HG02884 (cell line): ENCODE measurements around the gene PCOLCE2.
"Not testable (repeated sequence)": the region's sequence is repeated elsewhere in the genome, so short reads cannot be mapped to it uniquely, and the experiment has no call there.

ENCODE experiments used
- ATAC-seq: cut with Tn5 transposase; IDR thresholded peaks from one replicate; pipeline ENCODE4 v1.9.1; 2021; ENCODE audit warnings: mild to moderate bottlenecking, moderate library complexity; ENCODE audit not compliant: unreplicated experiment

Gene PCOLCE2

GRCh38 chr3:142902356-142902755 is 13.5 kb upstream of the PCOLCE2 start:
- ATAC-seq, result no peak

GRCh38 chr3:142898346-142899213 is 9.7 kb upstream of the PCOLCE2 start:
- ATAC-seq, result no peak

- no peak for ATAC-seq
Observed at GRCh38 chr3:142897807-142898206, 8.9 kb upstream of the PCOLCE2 start.

DNA sequence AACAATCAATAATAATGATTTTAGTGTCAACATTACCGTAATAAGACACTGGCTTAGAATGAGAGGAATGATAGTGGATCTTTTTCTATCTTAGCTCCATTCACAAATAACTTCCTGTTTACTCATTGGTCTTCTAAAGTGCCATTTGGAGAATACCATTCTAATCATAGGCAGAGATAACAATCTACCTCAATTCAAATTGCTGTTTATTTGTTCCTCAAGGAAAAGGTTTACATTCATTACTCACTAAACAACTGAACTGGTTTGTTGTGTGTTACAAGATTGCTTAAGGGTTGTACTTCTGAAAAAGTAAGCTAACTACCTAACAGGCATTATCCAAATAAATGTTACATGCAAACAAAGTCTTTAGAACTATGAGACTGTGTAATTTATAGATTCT is 8.1 kb upstream of the PCOLCE2 start:
- no peak for ATAC-seq

GRCh38 chr3:142896201-142896755 is 7.4 kb upstream of the PCOLCE2 start:
- no peak for ATAC-seq

- ATAC-seq, result no peak
Observed at GRCh38 chr3:142894493-142894892, 5.6 kb upstream of the PCOLCE2 start.

DNA sequence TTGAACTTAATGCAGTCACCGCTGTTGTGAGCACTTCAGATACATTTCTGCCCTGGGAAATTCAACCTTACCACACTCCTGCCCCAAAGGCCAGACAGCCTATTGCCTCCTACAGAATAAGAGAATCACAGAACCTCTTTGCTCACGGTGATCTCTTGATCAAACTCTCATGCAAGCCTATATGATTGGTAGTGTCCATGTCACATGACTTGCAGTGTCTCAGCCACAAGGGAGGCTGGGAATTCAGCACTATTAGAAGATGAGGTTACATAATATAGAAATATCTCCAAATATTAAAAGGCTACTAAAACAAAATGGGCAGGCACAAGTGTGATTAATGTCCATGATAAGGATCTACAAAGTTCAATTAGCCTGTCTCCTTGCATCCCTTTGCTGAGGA is 3.8 kb upstream of the PCOLCE2 start:
- ATAC-seq, result no peak

DNA sequence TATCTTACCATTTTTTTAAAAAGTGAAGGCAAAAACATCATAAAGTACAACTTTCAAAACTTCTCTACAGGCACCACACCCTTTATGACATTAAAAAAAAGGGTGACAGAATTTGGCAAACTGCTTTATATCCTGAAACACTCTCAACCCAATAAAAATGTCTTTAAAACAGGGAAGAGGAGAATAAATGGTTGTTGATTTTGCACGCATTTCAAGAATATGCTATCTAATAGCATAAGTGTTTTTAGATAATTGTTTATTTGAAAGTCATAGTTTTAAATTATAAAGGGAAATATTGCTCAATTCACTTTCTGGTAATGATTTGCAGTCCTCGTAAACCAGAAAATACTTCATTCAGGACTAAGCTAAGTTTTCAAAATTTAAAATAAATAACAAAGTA is 1.7 kb upstream of the PCOLCE2 start:
- ATAC-seq, result no peak

DNA sequence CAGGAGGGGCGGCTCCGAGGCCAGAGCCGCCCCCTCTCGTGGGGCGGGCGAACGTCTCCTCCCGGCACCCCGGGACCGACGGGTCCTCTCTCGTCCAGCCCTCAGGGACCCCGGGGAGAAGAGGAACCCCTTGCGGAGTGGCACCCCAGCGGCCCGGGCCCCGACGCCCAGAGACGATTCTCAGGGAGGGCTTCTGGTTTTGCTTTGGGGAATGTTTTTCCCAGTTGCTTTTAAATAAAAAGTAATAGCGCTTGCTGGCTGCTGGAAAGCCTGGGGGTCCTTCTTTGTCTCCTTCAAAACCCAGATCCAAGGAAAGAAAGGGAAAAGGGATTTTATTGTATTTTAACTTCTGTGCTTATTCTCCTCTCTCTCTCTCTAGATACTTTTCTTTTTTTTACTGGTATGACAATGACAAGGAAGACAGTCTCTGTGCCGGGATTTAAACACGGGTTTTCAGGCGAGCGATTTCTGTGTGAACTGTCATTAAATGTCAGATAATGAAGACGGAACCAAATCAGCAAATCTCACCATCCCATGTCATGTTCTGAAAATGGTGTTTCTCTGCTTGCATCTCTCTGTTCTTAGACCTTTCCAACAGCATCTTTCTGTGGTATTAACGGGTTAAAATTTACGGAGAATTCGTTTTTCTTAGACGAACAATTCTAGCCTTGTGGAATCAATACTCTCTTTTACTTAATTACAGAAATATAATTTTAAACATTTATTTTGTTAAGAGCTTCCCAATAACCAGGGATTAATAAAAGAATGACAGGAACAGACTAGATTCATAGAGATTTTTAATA is 530 bp upstream of the PCOLCE2 start:
- ATAC-seq, result no peak

- ATAC-seq, result no peak
Observed at GRCh38 chr3:142888099-142888480, 793 bp downstream of the PCOLCE2 start.

DNA sequence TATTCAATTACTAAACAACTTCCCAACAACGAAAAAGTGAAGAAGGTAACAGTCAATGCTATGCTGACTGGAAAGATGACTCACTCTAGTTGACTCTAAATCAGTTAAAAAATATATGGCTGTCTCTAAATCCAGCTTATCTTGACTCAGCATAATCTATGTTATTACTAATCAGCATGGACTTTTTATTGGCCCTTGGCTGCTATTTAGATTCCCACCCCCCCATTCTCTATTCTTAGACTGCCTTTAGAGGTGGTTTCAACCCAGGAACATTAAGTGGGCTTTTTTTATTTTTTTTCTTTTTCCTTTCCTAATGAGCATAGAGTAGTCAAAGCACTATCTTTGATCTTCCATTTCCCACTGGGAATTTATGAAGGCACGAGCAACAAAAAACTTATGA is 1.9 kb downstream of the PCOLCE2 start:
- no peak for ATAC-seq

GRCh38 chr3:142886021-142886420 is 2.9 kb downstream of the PCOLCE2 start:
- no peak for ATAC-seq

DNA sequence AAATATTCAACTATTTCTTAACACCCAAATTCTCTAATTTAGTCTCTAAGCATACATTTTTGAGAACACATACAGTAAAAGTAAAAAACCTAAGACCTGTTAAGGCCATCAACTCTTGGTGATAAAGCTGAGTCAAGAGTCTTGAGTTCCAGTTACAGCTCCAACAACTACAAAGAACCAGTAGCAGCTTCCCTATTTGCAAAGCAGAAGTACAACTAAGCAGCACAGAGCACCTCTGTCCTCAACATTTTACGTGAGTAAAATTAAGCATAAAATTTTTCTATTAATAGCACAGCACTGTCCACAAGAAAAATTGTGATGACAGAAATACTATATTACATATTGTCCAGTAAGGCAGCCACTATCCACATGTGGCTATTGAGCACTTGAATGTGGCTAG is 4.4 kb downstream of the PCOLCE2 start:
- ATAC-seq, result no peak

- ATAC-seq, result not testable (repeated sequence)
Observed at GRCh38 chr3:142883534-142883933, 5.3 kb downstream of the PCOLCE2 start.

DNA sequence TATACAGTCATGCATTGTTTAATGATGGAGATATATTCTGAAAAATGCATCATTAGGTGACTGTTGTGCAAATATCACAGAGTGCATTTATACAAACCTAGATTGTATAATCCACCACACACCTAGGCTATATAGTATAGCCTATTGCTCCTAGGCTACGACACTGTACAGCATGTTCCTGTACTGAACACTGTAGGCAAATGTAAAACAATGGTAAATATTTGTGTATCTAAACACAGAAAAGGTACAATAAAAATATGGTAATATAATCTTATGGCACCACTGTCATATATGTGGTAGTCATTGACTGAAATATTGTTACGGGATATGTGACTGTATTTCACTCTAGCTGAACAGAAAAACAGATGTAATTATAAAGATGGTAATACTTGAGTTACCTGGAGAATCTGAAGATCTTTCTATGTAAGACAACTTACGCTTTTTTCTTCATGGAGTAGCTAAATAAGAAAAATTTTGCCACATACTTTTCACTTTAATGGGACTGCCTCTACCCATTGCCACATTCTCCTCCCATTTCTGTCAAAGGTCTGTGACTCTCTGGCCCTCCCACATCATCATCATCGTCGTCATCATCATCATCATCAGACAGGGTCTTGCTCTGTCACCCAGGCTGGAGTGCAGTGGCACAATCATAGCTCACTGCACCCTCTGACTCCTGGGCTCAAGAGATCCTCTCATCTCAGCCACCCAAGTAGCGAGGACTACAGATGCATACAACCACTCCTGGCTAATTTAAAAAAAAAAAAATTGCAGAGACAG is 7.2 kb downstream of the PCOLCE2 start:
- ATAC-seq, result no peak

GRCh38 chr3:142878649-142879300 is 10.1 kb downstream of the PCOLCE2 start:
- ATAC-seq, result no peak

- no peak for ATAC-seq
Observed at GRCh38 chr3:142876417-142876816, 12.5 kb downstream of the PCOLCE2 start.

- ATAC-seq, result no peak
Observed at GRCh38 chr3:142875583-142876207, 13.2 kb downstream of the PCOLCE2 start.

- no peak for ATAC-seq
Observed at GRCh38 chr3:142875099-142875498, 13.8 kb downstream of the PCOLCE2 start.

- not testable (repeated sequence) for ATAC-seq
Observed at GRCh38 chr3:142868382-142868781, 20.5 kb downstream of the PCOLCE2 start.
